ENCODE data around the gene ZRANB3.

ZRANB3 gene

DNA sequence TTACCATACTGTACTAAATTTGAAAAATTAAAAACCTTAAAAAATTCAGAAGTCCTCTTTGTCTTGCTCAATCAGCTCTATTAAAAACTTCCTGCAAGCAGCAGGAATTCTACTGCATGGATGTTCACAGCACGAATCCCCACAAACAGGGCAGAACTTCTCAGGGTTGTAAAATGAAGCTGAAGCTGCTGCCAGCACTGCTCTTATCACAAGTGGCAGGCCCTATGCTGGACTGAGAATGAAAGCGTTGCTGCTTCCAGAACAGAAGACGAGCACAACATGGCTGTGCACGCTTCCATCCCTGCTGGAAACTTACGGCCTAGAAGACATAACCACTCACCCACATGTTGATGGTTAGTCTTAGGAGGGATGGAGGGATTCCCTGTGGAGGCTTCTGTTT is 345.0 kb downstream of the ZRANB3 start:
- ChIA-PET POLR2A (no interaction called here), CTCF (no interaction called here)
- TF ChIP-seq ZNF416 (tag by site-specific recombination; IDR thresholded peaks at IDR 0.05): no peak
- TF ChIP-seq REST (tag by site-specific recombination; IDR thresholded peaks at IDR 0.05): no peak
- no peak for TF ChIP-seq ZNF549 (tag by site-specific recombination; IDR thresholded peaks at IDR 0.05)
- TF ChIP-seq ZNF768 (tag by site-specific recombination; IDR thresholded peaks at IDR 0.05): no peak
- TF ChIP-seq ZBTB48 (tag by site-specific recombination; IDR thresholded peaks at IDR 0.05): no peak
- no peak for TF ChIP-seq ZNF155 (tag by site-specific recombination; IDR thresholded peaks at IDR 0.05)
- TF ChIP-seq TSHZ1 (tag by site-specific recombination; IDR thresholded peaks at IDR 0.05; ENCODE audit: borderline replicate concordance): no peak
- TF ChIP-seq ZNF701 (tag by site-specific recombination; IDR thresholded peaks at IDR 0.05): no peak
- TF ChIP-seq ZNF423 (tag by site-specific recombination; IDR thresholded peaks at IDR 0.05): no peak
- no peak for TF ChIP-seq RBAK (tag by site-specific recombination; IDR thresholded peaks at IDR 0.05)
- TF ChIP-seq FEZF1 (tag by site-specific recombination; IDR thresholded peaks at IDR 0.05): no peak
- TF ChIP-seq ZNF140 (tag by site-specific recombination; IDR thresholded peaks at IDR 0.05): no peak
- no peak for TF ChIP-seq BCL6B (tag by site-specific recombination; IDR thresholded peaks at IDR 0.05)
- Histone ChIP-seq H3K4me3 (ENCODE audit: low read depth, low read length) (no peak overlapping the region), H3K36me3 (ENCODE audit: control insufficient read depth in 2 of 2, insufficient read depth in 1 of 2, low read length in 2 of 2) (no peaks in the 10 kb centered on the region), H3K27ac (ENCODE audit: extremely low read depth, low read depth, low read length) (no peak overlapping the region), H3K9me3 (ENCODE audit: control insufficient read depth, insufficient read depth, low read depth, low read length) (no peaks in the 10 kb centered on the region), H3K4me1 (ENCODE audit: control insufficient read depth, insufficient read depth, low read length) (no peaks in the 10 kb centered on the region)

DNA sequence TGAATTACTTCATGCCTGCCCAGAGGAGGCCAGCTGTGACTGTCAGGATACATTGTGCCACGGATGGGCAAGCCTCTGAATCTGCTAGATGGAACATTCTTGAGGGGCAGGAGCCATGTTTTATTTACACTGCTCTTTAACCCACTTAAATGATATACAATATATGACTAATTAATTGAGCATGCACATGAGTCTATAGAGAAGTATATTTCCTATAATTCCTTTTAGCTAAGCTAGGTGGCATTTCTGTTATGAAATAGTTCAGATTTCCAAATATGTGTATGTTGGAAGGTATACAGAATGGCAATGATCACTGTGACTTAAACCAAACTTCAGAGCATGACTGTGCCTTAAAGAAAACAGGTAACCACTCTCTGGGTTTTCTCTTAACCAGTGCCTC is 347.2 kb downstream of the ZRANB3 start:
- Histone ChIP-seq H3K4me3 (ENCODE audit: low read depth, low read length) (no peak overlapping the region), H3K4me1 (ENCODE audit: control insufficient read depth, insufficient read depth, low read length) (no peaks in the 10 kb centered on the region), H3K27ac (ENCODE audit: extremely low read depth, low read depth, low read length) (no peak overlapping the region), H3K36me3 (ENCODE audit: control insufficient read depth in 2 of 2, insufficient read depth in 1 of 2, low read length in 2 of 2) (peaks cover 0 to 6% of the 10 kb centered on the region in 2 experiments; a peak in 1 of 3 replicates), H3K9me3 (ENCODE audit: control insufficient read depth, insufficient read depth, low read depth, low read length) (no peaks in the 10 kb centered on the region)
- ChIA-PET CTCF (interaction anchor here (0.5 kb wide), 1 partner anchor 138 kb away, joined by 3 read pairs; no protein-coding TSS in a partner anchor), POLR2A (no interaction called here)
- no peak for TF ChIP-seq IKZF3 (tag by site-specific recombination; IDR thresholded peaks at IDR 0.05)
- TF ChIP-seq ZNF132 (tag by site-specific recombination; IDR thresholded peaks at IDR 0.05; ENCODE audit: borderline replicate concordance): no peak
- TF ChIP-seq, protein P1, sequence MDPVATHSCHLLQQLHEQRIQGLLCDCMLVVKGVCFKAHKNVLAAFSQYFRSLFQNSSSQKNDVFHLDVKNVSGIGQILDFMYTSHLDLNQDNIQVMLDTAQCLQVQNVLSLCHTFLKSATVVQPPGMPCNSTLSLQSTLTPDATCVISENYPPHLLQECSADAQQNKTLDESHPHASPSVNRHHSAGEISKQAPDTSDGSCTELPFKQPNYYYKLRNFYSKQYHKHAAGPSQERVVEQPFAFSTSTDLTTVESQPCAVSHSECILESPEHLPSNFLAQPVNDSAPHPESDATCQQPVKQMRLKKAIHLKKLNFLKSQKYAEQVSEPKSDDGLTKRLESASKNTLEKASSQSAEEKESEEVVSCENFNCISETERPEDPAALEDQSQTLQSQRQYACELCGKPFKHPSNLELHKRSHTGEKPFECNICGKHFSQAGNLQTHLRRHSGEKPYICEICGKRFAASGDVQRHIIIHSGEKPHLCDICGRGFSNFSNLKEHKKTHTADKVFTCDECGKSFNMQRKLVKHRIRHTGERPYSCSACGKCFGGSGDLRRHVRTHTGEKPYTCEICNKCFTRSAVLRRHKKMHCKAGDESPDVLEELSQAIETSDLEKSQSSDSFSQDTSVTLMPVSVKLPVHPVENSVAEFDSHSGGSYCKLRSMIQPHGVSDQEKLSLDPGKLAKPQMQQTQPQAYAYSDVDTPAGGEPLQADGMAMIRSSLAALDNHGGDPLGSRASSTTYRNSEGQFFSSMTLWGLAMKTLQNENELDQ (tag by site-specific recombination; IDR thresholded peaks at IDR 0.05; ENCODE audit: low read depth): no peak
- no peak for TF ChIP-seq ZNF488 (tag by site-specific recombination; IDR thresholded peaks at IDR 0.05)
- no peak for TF ChIP-seq SCRT2 (tag by site-specific recombination; IDR thresholded peaks at IDR 0.05)
- TF ChIP-seq ZNF341 (tag by site-specific recombination; IDR thresholded peaks at IDR 0.05; ENCODE audit: low read depth): no peak
- TF ChIP-seq GLIS1 (tag by site-specific recombination; IDR thresholded peaks at IDR 0.05): no peak
- TF ChIP-seq ZNF133 (tag by site-specific recombination; IDR thresholded peaks at IDR 0.05): no peak
